GM12892 (cell line): ENCODE data around the gene CYP2F1.

Experiments used
- POLR2A ChIP-seq: IDR thresholded peaks from 2 replicates; pipeline ENCODE4 v1.6.1; 2011; ENCODE audit warnings: low read depth, low read length, control low read depth
- POLR2AphosphoS5 ChIP-seq: IDR thresholded peaks from 2 replicates; pipeline ENCODE4 v1.6.1; 2011; ENCODE audit warnings: low read depth, low read length, control low read depth

- TF ChIP-seq POLR2AphosphoS5 (no peak), POLR2A (no peak)
Measured at GRCh38 chr19:41156207-41156606, 42.0 kb downstream of the CYP2F1 start.
